Activated B cell treated with CpG ODN at 0.5 μM for 24 hours (primary cell): ENCODE measurements around the gene TK2. TPM values are rescaled to one million over a fixed set of nuclear protein-coding genes. Genes with fewer than 3 reads are reported as not detected.

Experiments
- ATAC-seq: fragments of 200-7000 bp; cut with Tn5 transposase; one replicate; pipeline ENCODE4 v1.10.0; 2021; ENCODE audit warnings: low read depth, mild to moderate bottlenecking, moderate library complexity
- CTCF ChIA-PET: fragments of 350-600 bp; sonication (Branson Sonifier 250); formaldehyde crosslinking; loops from one replicate; lab custom pipeline; 2021; ENCODE audit warnings: antibody characterized with exemption; lab: Charles Lee
- POLR2A ChIA-PET: fragments of 350-600 bp; sonication (Branson Sonifier 250); formaldehyde crosslinking; loops from one replicate; lab custom pipeline; 2021; ENCODE audit warnings: antibody characterized with exemption; lab: Charles Lee
- DNase-seq: peaks from one replicate; pipeline ENCODE4 v3.0.0; 2022
- H3K27ac Mint-ChIP-seq: one replicate; pipeline ENCODE4 v1.8.0; 2020; ENCODE audit warnings: mixed read lengths
- H3K27me3 Mint-ChIP-seq: one replicate; pipeline ENCODE4 v1.8.0; 2021; ENCODE audit warnings: mixed read lengths
- H3K36me3 Mint-ChIP-seq: one replicate; pipeline ENCODE4 v1.8.0; 2021; ENCODE audit warnings: low read depth, mixed read lengths
- H3K4me1 Mint-ChIP-seq: one replicate; pipeline ENCODE4 v1.8.0; 2021; ENCODE audit warnings: mixed read lengths
- H3K4me3 Mint-ChIP-seq: one replicate; pipeline ENCODE4 v1.8.0; 2020; ENCODE audit warnings: mild to moderate bottlenecking, mixed read lengths
- H3K9me3 Mint-ChIP-seq: one replicate; pipeline ENCODE4 v1.8.0; 2020; ENCODE audit warnings: mixed read lengths
- CTCF ChIP-seq: fragments of 200-600 bp; IDR thresholded peaks from one replicate; pipeline ENCODE4 v1.8.0; 2022; ENCODE audit warnings: antibody characterized with exemption, mild to moderate bottlenecking
- intact Hi-C: fragments of 100-400 bp; cut with micrococcal nuclease; formaldehyde crosslinking; loops from one replicate; pipeline ENCODE4 v1.15.1; 2024
- total RNA-seq: library from RNA; stranded (reverse); gene quantifications from 2 replicates; pipeline ENCODE4 v1.2.3, GENCODE V29; 2022

The TK2 gene
- total RNA-seq, 1 donor from 2014 or later = 4.8 TPM

DNA sequence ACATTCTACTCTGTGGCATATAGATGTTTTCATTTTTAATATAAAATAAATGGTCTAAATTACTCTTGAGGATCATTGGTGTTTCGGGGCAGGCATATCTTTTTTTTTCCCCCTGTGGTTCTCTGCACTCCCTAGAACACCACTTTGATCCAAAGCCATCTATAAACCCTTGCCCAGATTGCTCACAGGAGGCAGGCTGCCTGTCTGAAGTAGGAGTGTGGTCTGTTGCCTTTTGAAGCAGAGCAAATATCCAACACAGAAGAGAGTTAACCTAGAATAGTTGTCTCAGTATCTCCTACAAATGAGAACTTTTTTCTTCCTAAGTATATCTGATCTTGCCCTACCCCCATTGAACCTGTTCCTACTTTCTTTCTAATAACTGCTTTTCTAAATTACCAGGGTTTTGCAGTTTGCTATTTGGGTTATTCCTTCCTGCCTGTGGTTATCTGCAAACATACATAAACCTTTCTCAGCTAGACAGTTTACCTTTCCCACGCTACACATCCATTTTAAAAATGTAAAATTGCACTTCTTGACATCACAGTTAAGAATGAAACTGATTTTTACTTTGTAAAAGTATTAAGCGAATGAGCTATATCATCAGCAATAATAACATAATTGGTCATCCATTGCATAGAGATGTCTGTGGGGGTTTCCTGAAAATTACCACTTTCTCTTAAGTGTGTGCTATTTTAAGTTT, 11.6 kb upstream of the TK2 start:
- Mint-ChIP-seq H3K27me3 (no peaks in the 10 kb centered on the region), H3K4me3 (no peak overlapping the region), H3K36me3 (peaks cover 57% of the 10 kb centered on the region), H3K9me3 (no peaks in the 10 kb centered on the region), H3K4me1 (peaks cover 12% of the 10 kb centered on the region), H3K27ac (no peak overlapping the region)
- TF ChIP-seq CTCF = no peak
- CTCF ChIA-PET = interaction anchor here (0.7 to 2.3 kb wide), 4 partner anchors 9 to 306 kb away, joined by 3 to 9 read pairs (median 6); partner anchors contain the start of gene CKLF
- DNase-seq = no peak
- ATAC-seq = no peak
- POLR2A ChIA-PET = no interaction called here
- intact Hi-C loops = loop anchor here (2.0 to 5.0 kb wide), 3 partner anchors 43 to 179 kb away; partner anchors contain the start of gene CMTM3

- no peak for ATAC-seq
- intact Hi-C loops = loop anchor here (5.0 kb wide), 1 partner anchor 167 kb away; no protein-coding TSS in a partner anchor
- CTCF ChIA-PET = interaction anchor here (1.1 to 1.3 kb wide), 2 partner anchors 48 to 51 kb away, joined by 3 to 5 read pairs; no protein-coding TSS in a partner anchor
Measured at GRCh38 chr16:66560107-66560506, 10.2 kb upstream of the TK2 start.

GRCh38 chr16:66554495-66554894, 4.6 kb upstream of the TK2 start:
- H3K27ac Mint-ChIP-seq = no peak overlapping the region
- DNase-seq (no peak), ATAC-seq (no peak)
- H3K27me3 Mint-ChIP-seq = no peaks in the 10 kb centered on the region
- TF ChIP-seq CTCF = no peak
- H3K4me3 Mint-ChIP-seq = no peak overlapping the region
- H3K4me1 Mint-ChIP-seq = peaks cover 57% of the 10 kb centered on the region
- ChIA-PET CTCF (interaction anchor here (1.0 kb wide), 1 partner anchor 10 kb away, joined by 3 read pairs; no protein-coding TSS in a partner anchor), POLR2A (interaction anchor here (0.8 to 9.5 kb wide), 2 partner anchors 11 to 33 kb away, joined by 3 to 162 read pairs; no protein-coding TSS in a partner anchor)
- H3K9me3 Mint-ChIP-seq = no peaks in the 10 kb centered on the region
- peaks cover 32% of the 10 kb centered on the region for H3K36me3 Mint-ChIP-seq
- intact Hi-C loops = no loop called here

More at GRCh38 chr16:66560107-66560506, 10.2 kb upstream of the TK2 start:
- Mint-ChIP-seq H3K36me3 (peaks cover 56% of the 10 kb centered on the region), H3K4me3 (no peak overlapping the region), H3K4me1 (peaks cover 23% of the 10 kb centered on the region), H3K27me3 (no peaks in the 10 kb centered on the region), H3K27ac (no peak overlapping the region), H3K9me3 (no peaks in the 10 kb centered on the region)
- no peak for TF ChIP-seq CTCF
- no peak for DNase-seq
- POLR2A ChIA-PET = no interaction called here

GRCh38 chr16:66554021-66554420, 4.1 kb upstream of the TK2 start:
- ATAC-seq (no peak), DNase-seq (no peak)
- Mint-ChIP-seq H3K27ac (no peak overlapping the region), H3K36me3 (peaks cover 29% of the 10 kb centered on the region), H3K27me3 (no peaks in the 10 kb centered on the region), H3K9me3 (no peaks in the 10 kb centered on the region), H3K4me1 (peaks cover 62% of the 10 kb centered on the region), H3K4me3 (peak overlapping the region; percentile 24)
- no peak for TF ChIP-seq CTCF
- ChIA-PET POLR2A (interaction anchor here (0.8 to 9.5 kb wide), 3 partner anchors 10 to 43 kb away, joined by 3 to 162 read pairs (median 3); no protein-coding TSS in a partner anchor), CTCF (interaction anchor here (1.0 to 2.0 kb wide), 2 partner anchors 9 to 10 kb away, joined by 3 to 9 read pairs; no protein-coding TSS in a partner anchor)
- intact Hi-C loops = no loop called here

- ChIA-PET POLR2A (interaction anchor here (0.9 to 9.5 kb wide), 11 partner anchors 9 to 73 kb away, joined by 3 to 162 read pairs (median 5); partner anchors contain the start of genes CMTM2 and CMTM3), CTCF (interaction anchor here (1.5 to 2.0 kb wide), 3 partner anchors 9 to 146 kb away, joined by 5 to 9 read pairs (median 6); no protein-coding TSS in a partner anchor)
- ATAC-seq (no peak), DNase-seq (no peak)
- Mint-ChIP-seq H3K27me3 (no peaks in the 10 kb centered on the region), H3K4me1 (peaks cover 68% of the 10 kb centered on the region), H3K4me3 (peak overlapping the region; percentile 96), H3K36me3 (peaks cover 23% of the 10 kb centered on the region), H3K27ac (peak overlapping the region; percentile 92), H3K9me3 (no peaks in the 10 kb centered on the region)
- TF ChIP-seq CTCF = no peak
- intact Hi-C loops = no loop called here
Measured at GRCh38 chr16:66553223-66553622, 3.3 kb upstream of the TK2 start.
